Stimulated activated CD4-positive, alpha-beta T cell treated with anti-CD3 and anti-CD28 coated beads, Interleukin-15, amount 100 ng/mL, for 48 hours (primary cell): ENCODE data around the gene UBE4B.
A peak's percentile ranks its signal among the peaks of the same experiment; 100 is the strongest.
"Not testable (repeated sequence)": the region's sequence is repeated elsewhere in the genome, so short reads cannot be mapped to it uniquely, and the experiment has no call there.

Experiments used
- DNase-seq, 2 donors: peaks; one replicate each; pipeline ENCODE4 v3.0.0-alpha.2; 2020; ENCODE audit warnings: low read depth in 2 of 2

The UBE4B gene

GRCh38 chr1:10071640-10072039 is 38.9 kb downstream of the UBE4B start:
- DNase-seq = no peak

GRCh38 chr1:10073371-10073770 is 40.6 kb downstream of the UBE4B start:
- DNase-seq = not testable (repeated sequence)

GRCh38 chr1:10074059-10074851 is 41.5 kb downstream of the UBE4B start:
- peak; percentile 54 to 64 for DNase-seq

GRCh38 chr1:10074852-10075730 is 42.3 kb downstream of the UBE4B start:
- no peak for DNase-seq

GRCh38 chr1:10075732-10076131 is 43.0 kb downstream of the UBE4B start:
- no peak for DNase-seq

- no peak for DNase-seq
Observed at GRCh38 chr1:10078494-10078893, 45.7 kb downstream of the UBE4B start.

GRCh38 chr1:10080523-10080922 is 47.8 kb downstream of the UBE4B start:
- no peak for DNase-seq

- no peak for DNase-seq
Observed at GRCh38 chr1:10082785-10083479, 50.2 kb downstream of the UBE4B start.

GRCh38 chr1:10084045-10084444 is 51.3 kb downstream of the UBE4B start:
- no peak for DNase-seq

- no peak for DNase-seq
Observed at GRCh38 chr1:10085076-10085475, 52.3 kb downstream of the UBE4B start.

GRCh38 chr1:10087210-10087609 is 54.5 kb downstream of the UBE4B start:
- no peak for DNase-seq

GRCh38 chr1:10101929-10102328 is 69.2 kb downstream of the UBE4B start:
- DNase-seq = no peak

- no peak for DNase-seq
Observed at GRCh38 chr1:10103193-10103592, 70.4 kb downstream of the UBE4B start.

GRCh38 chr1:10104834-10105233 is 72.1 kb downstream of the UBE4B start:
- no peak for DNase-seq

GRCh38 chr1:10105484-10105883 is 72.7 kb downstream of the UBE4B start:
- DNase-seq = no peak

- DNase-seq = no peak
Observed at GRCh38 chr1:10106241-10106640, 73.5 kb downstream of the UBE4B start.

- DNase-seq = no peak
Observed at GRCh38 chr1:10106756-10107475, 74.2 kb downstream of the UBE4B start.

- DNase-seq = not testable (repeated sequence)
Observed at GRCh38 chr1:10107476-10107847, 74.7 kb downstream of the UBE4B start.

- DNase-seq = no peak
Observed at GRCh38 chr1:10108134-10108663, 75.4 kb downstream of the UBE4B start.

- DNase-seq = no peak
Observed at GRCh38 chr1:10108948-10109708, 76.4 kb downstream of the UBE4B start.

- no peak for DNase-seq
Observed at GRCh38 chr1:10113501-10113900, 80.7 kb downstream of the UBE4B start.
